ENCODE measurements around the gene KLHL10.
"Not testable (repeated sequence)": the region's sequence is repeated elsewhere in the genome, so short reads cannot be mapped to it uniquely, and the experiment has no call there.

The KLHL10 gene

DNA sequence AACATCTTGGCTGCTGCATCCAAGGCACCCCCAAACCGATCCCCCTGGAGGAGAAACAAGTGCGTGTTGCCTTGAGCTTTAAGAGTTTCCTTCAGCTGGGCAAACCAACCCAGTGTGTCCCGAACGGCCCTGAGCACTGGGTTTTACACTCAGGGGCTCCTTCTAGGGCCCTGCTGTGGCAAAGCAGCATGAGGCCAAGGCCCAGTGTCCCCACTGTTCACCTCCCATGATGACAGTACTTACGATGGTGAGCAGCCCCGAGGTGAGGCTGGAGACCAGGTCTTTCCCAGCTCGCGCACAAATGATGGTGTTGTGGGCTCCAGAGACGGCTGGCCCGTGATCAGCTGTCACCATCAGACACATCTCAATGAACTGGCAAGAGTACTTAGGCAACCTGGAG lies 34.2 kb downstream of the KLHL10 start:
- DNase-seq (ENCODE audit: low read depth) = no peak
- TF ChIP-seq, protein P1, sequence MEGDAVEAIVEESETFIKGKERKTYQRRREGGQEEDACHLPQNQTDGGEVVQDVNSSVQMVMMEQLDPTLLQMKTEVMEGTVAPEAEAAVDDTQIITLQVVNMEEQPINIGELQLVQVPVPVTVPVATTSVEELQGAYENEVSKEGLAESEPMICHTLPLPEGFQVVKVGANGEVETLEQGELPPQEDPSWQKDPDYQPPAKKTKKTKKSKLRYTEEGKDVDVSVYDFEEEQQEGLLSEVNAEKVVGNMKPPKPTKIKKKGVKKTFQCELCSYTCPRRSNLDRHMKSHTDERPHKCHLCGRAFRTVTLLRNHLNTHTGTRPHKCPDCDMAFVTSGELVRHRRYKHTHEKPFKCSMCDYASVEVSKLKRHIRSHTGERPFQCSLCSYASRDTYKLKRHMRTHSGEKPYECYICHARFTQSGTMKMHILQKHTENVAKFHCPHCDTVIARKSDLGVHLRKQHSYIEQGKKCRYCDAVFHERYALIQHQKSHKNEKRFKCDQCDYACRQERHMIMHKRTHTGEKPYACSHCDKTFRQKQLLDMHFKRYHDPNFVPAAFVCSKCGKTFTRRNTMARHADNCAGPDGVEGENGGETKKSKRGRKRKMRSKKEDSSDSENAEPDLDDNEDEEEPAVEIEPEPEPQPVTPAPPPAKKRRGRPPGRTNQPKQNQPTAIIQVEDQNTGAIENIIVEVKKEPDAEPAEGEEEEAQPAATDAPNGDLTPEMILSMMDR (conservative IDR thresholded peaks at IDR 0.05; ENCODE audit: low read depth, low read length) = no peak
- H3K4me3 ChIP-seq (ENCODE audit: low read length) = no peak overlapping the region

DNA sequence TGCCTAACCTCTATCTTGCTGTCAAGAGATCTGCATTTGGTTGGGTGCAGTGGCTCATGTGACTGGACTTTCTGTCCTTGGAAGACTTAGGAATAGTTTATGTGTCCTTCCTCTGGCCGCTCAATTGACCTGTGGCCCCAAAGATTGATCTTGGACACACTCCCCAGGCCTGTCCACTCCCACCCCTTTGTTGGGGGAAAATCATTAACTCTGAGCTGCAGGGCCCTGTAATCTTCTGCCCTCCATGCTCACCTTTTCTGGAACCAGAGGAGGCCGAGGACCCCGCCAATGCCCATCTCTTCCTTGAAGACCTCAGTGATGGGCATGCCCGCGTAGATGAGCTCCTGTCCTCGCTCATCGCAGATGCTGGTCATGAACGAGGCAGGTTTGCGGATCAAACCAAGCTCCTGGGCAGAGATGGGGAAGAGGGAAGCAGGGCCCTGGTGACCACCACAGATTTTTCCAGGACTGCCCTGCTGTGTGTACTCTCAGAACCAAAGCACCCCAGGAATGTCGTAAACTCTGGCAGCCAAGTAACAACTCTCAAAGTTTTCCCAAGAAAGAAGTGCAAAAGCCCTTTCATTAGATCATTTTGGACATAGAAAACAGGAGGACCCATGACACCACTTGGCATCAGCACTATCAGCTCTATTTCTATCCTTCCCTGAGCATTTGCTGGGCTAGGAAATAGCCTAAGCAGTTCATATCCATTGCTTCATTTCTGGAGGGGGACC lies 36.1 kb downstream of the KLHL10 start:
- no peak for DNase-seq (ENCODE audit: low read depth)
- TF ChIP-seq, protein P1 (conservative IDR thresholded peaks at IDR 0.05; ENCODE audit: low read depth, low read length) = no peak
- H3K4me3 ChIP-seq (ENCODE audit: low read length) = no peak overlapping the region

DNA sequence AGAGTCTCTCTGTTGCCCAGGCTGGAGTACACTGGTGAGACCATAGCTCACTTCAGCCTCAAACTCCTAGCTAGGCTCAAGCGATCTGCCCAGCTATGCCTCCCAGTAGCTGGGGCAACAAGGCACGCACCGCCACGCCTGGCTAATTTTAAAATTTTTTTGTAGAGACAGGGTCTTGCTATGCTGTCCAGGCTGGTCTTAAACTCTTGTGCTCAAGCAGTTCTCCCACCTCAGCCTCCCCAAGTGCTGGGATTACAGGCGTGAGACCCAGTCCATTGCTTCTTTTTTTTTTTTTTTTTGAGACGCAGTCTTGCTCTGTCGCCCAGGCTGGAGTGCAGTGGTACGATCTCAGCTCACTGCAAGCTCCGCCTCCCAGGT lies 36.7 kb downstream of the KLHL10 start:
- DNase-seq (ENCODE audit: low read depth); H3K4me3 ChIP-seq (ENCODE audit: low read length): not testable (repeated sequence)

DNA sequence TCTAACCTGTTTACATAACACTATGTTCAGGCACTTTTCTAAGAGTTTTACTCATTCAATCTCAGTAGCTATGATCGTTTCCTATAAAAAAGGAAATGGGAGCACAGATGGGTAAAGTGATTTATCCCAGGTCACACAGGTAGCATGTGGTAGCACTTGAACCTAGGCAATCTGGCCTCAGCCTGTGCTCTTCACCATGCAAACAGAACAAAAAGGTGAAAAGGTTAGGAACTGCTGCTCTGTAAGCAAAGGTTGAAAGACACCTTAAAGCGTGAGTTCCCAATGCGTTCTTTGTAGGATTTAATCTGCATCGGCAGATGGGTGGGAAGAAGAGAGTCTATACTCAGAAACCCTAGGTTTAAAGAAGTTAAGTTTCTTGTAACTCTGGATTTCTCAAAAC lies 42.5 kb downstream of the KLHL10 start:
- TF ChIP-seq, protein P1 (conservative IDR thresholded peaks at IDR 0.05; ENCODE audit: low read depth, low read length) = no peak
- H3K4me3 ChIP-seq (ENCODE audit: low read length) = no peak overlapping the region
- DNase-seq (ENCODE audit: low read depth) = no peak

DNA sequence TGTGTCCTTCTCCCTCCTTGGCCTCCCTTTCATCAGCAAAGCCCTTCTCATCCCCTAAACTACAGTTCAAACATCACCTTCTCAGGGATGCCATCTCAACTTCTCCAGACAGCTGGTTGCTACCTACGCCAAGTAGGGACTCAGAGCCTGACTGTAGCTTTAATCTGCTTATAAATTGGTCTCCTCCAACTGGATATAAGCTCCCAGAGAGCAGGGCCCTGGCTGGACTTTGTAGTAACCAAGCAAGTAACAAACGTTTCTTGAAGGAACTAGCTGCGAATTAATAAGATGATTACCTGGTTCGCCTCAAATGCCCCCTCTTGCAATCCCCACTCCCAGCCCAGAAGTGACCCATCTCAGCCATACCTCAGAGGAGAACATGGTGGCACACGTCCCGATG lies 45.1 kb downstream of the KLHL10 start:
- TF ChIP-seq, protein P1 (conservative IDR thresholded peaks at IDR 0.05; ENCODE audit: low read depth, low read length) = no peak

DNA sequence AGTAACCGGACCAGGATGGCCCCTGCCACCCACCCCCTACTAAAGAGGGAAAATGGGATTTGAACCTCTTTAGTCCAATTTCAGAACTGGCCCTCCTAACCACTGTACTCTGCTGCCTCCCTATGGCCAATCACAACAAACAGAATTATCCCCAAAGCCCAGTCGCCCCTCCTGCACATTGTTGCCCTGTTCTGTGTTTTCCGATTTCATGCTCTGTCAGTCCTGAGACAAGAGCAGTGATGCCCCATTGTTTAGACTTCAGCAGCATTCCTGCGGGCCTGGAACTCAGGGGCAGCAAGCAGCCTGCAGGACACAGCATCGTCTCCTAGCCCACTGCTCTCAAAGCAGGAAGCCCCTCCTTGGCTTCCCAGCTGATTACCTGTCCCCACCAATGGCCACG lies 48.1 kb downstream of the KLHL10 start:
- TF ChIP-seq, protein P1 (conservative IDR thresholded peaks at IDR 0.05; ENCODE audit: low read depth, low read length) = peak; percentile 17
- no peak for DNase-seq (ENCODE audit: low read depth)
- no peak overlapping the region for H3K4me3 ChIP-seq (ENCODE audit: low read length)

More for the DNA sequence above, 45.1 kb downstream of the KLHL10 start:
- no peak overlapping the region for H3K4me3 ChIP-seq (ENCODE audit: low read length)
- DNase-seq (ENCODE audit: low read depth) = no peak

DNA sequence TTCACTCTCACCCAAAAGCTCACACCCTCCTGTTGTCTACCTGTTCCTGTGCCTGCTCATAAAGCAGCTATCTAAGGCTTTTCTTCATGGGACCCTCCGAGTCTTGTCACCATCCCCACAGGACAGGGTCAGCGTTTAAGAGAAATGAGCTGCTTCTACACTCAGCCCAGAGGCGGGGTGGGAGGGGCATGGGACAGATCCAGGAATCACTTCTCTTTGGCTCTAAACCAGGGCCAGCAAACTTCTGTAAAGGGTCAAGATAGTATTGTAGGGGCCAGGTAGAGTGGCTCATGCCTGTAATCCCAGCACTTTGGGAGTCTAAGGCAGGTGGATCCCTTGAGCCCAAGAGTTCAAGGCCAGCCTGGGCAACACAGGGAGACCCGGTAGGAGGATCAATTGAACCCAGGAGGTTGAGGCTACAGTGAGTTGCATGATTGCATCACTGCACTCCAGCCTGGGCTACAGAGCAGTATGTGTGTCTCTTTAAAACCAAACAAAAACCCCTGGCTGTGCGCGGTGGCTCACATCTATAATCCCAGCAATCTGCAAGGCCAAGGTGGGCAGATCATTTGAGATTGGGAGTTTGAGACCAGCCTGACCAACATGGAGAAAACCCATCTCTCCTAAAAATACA lies 50.8 kb downstream of the KLHL10 start:
- no peak for DNase-seq (ENCODE audit: low read depth)
- TF ChIP-seq, protein P1 (conservative IDR thresholded peaks at IDR 0.05; ENCODE audit: low read depth, low read length) = no peak

More for the DNA sequence above, 50.8 kb downstream of the KLHL10 start:
- no peak overlapping the region for H3K4me3 ChIP-seq (ENCODE audit: low read length)
